Measurements from ENCODE around the gene TMEM39B.

Gene TMEM39B

DNA sequence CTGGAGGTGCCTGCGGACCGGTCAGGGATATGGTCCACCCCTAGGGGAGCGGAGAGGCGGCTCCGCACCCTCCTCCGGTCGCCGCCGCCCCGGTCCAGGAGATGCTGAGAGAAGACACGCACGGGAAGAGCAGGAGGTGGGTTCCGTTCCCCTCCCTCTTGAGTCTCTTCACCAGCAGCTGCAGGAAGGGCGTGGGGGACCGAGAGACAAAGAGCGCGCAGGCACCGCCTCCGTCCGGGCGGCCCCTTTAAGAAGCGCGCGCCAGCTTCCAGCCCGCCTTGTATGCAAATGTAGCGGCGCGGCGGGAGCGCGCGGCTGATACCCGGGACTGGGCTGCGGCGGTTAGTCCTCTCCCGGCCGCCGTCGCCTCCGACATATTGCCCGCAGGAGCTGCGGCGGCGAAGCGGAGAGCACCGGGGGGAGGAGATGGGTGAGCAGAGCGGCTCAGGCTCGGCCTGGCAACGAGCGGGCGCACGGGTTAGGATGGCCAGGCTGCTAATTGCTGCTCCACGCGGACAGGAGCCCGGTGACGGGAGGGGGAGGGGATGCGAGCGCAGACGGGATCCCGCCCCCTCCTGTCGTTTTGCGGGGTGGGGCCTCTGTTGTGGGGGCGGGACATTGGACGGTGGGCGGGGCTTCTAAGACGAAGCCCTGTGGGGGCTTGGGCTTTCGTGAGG lies at the start of gene TMEM39B:
Gene TMEM39B, plus strand, starts transcription at position 318 of the 677 bp plus-strand sequence. Its CDS starts 109 bp downstream, at position 427.
- no peaks in the 10 kb centered on the region for H3K27me3 ChIP-seq (ENCODE audit: control insufficient read depth, insufficient read depth, low read length)
- H3K9me3 ChIP-seq (ENCODE audit: control insufficient read depth, insufficient read depth, low read length) = no peaks in the 10 kb centered on the region
- H3K9ac ChIP-seq (ENCODE audit: low read depth, low read length) = peak within 1 kb of the TSS; percentile 95
- peak within 1 kb of the TSS; percentile 99 for H3K4me3 ChIP-seq (ENCODE audit: low read depth, low read length)
- H3K4me1 ChIP-seq (ENCODE audit: control insufficient read depth, insufficient read depth, low read length) = peaks cover 22% of the 10 kb centered on the region
- H3K27ac ChIP-seq (ENCODE audit: low read depth, low read length) = peak within 1 kb of the TSS; percentile 99
- peaks cover 27% of the 10 kb centered on the region for H3K36me3 ChIP-seq (ENCODE audit: control insufficient read depth, insufficient read depth, low read length)

DNA sequence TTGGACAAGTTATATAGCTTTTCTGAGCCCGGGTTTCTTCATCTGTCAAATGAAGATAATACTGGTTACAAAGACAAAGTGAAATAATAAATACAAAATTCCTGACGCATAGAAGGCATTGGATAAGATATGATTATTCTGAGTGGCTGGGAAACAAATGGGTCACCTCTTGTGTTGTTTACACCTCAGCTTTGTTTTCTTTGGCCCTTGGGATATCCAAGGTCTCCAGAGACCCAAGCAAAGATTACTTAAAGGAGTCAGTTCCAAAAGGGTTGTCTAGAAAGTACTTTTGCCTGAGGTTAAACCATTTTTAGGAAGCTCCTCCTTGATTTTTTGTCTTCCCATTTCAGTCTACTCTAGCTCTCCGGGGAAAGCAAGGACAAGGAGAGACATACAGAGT lies 49.4 kb upstream of the TMEM39B start:
- Histone ChIP-seq H3K9ac (ENCODE audit: low read depth, low read length) (no peak overlapping the region), H3K9me3 (ENCODE audit: control insufficient read depth, insufficient read depth, low read length) (no peaks in the 10 kb centered on the region), H3K27ac (ENCODE audit: low read depth, low read length) (peak overlapping the region; percentile 3), H3K27me3 (ENCODE audit: control insufficient read depth, insufficient read depth, low read length) (no peaks in the 10 kb centered on the region), H3K36me3 (ENCODE audit: control insufficient read depth, insufficient read depth, low read length) (peaks cover 33% of the 10 kb centered on the region), H3K4me3 (ENCODE audit: low read depth, low read length) (no peak overlapping the region), H3K4me1 (ENCODE audit: control insufficient read depth, insufficient read depth, low read length) (no peaks in the 10 kb centered on the region)

DNA sequence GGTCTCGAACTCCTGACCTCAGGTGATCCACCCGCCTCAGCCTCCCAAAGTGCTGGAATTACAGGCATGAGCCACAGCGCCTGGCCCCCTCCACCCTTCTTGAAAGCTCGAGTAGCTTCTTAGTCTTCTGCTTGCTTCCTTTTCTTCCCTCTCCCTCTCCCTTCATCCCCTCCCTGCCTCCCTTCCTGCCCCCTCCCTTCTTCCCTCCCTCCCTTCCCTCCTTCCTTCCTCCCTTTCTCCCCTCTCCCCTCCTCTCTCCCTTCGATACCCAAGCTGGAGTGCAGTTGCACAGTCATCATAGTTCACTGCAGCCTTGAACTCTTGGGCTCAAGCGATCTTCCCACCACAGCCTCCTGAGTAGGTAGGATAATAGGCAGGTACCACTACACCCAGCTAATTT lies 47.2 kb upstream of the TMEM39B start:
- H3K4me1 ChIP-seq (ENCODE audit: control insufficient read depth, insufficient read depth, low read length) = no peaks in the 10 kb centered on the region
- H3K27ac ChIP-seq (ENCODE audit: low read depth, low read length) = no peak overlapping the region
- no peak overlapping the region for H3K4me3 ChIP-seq (ENCODE audit: low read depth, low read length)
- H3K27me3 ChIP-seq (ENCODE audit: control insufficient read depth, insufficient read depth, low read length) = no peaks in the 10 kb centered on the region
- H3K9ac ChIP-seq (ENCODE audit: low read depth, low read length) = no peak overlapping the region
- no peaks in the 10 kb centered on the region for H3K9me3 ChIP-seq (ENCODE audit: control insufficient read depth, insufficient read depth, low read length)
- peaks cover 44% of the 10 kb centered on the region for H3K36me3 ChIP-seq (ENCODE audit: control insufficient read depth, insufficient read depth, low read length)

DNA sequence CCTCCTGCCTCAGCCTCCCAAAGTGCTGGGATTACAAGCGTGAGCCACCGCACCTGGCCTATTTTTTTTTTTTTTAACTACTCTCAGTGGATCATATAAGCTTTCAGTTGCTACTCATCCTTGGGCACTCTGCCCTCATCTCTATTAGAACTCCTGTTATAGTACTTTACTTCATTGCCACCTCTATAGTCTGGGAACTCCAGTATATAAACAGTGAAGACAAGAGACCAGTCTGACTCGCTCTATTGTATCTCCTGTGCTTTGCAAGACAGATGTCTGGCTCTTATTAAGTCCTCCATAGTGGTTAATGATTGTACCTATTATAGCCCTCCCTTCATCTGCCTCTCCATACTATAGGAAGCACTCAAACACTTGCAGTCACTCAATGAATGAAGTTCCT lies 44.0 kb upstream of the TMEM39B start:
- Histone ChIP-seq H3K4me1 (ENCODE audit: control insufficient read depth, insufficient read depth, low read length) (no peaks in the 10 kb centered on the region), H3K36me3 (ENCODE audit: control insufficient read depth, insufficient read depth, low read length) (peaks cover 52% of the 10 kb centered on the region), H3K4me3 (ENCODE audit: low read depth, low read length) (no peak overlapping the region), H3K27ac (ENCODE audit: low read depth, low read length) (no peak overlapping the region), H3K27me3 (ENCODE audit: control insufficient read depth, insufficient read depth, low read length) (no peaks in the 10 kb centered on the region), H3K9ac (ENCODE audit: low read depth, low read length) (no peak overlapping the region), H3K9me3 (ENCODE audit: control insufficient read depth, insufficient read depth, low read length) (no peaks in the 10 kb centered on the region)

DNA sequence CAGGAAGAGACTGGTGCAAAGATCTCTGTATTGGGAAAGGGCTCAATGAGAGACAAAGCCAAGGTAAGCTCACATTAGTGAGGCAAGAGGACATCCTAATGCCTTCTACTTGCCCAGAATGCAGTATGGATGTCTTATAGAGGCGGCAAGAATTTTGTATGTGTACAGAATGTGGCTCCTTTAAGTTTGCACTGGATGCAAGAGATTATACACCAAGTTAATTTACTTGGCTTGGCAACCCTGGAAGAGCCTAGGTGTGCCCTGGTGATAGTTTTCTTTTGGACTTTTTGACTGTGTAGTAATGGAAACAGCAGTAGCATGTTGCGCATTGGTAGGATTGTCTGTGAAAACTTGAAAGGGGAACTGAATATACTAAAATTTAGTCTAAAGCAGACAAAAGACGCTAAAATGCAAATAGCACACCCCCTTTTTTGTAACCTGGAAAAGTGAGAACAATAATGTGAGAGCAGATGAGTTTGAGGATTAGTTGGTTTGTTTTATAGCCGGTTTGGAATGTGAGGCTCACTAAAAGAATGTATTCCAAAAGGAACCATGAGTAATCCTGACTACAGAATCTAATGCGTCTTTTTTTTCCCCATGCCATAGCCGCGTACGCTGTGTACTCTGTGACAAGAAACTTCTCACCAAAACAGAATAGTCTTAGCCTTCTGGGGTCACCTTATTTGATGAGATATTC lies 41.0 kb upstream of the TMEM39B start:
- Histone ChIP-seq H3K4me3 (ENCODE audit: low read depth, low read length) (no peak overlapping the region), H3K27ac (ENCODE audit: low read depth, low read length) (no peak overlapping the region), H3K36me3 (ENCODE audit: control insufficient read depth, insufficient read depth, low read length) (peaks cover 75% of the 10 kb centered on the region), H3K4me1 (ENCODE audit: control insufficient read depth, insufficient read depth, low read length) (no peaks in the 10 kb centered on the region), H3K9me3 (ENCODE audit: control insufficient read depth, insufficient read depth, low read length) (no peaks in the 10 kb centered on the region), H3K9ac (ENCODE audit: low read depth, low read length) (no peak overlapping the region), H3K27me3 (ENCODE audit: control insufficient read depth, insufficient read depth, low read length) (no peaks in the 10 kb centered on the region)

DNA sequence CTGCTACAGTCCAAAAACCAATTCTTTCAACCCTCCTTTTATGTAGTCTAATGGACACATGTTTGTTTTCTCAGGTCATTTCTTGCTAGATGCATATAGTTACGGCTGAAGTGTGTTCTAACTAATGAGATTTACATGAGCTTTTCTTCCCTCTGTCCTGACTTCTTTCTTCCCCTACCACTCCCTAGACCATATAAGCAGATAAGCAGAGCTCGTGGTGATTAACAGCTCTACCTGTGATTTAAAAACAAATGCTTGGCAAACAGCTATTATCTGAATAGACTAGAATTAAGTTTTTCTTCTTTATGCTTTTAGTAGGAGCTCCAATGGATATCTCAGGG lies 40.5 kb upstream of the TMEM39B start:
- Histone ChIP-seq H3K27me3 (ENCODE audit: control insufficient read depth, insufficient read depth, low read length) (no peaks in the 10 kb centered on the region), H3K9ac (ENCODE audit: low read depth, low read length) (no peak overlapping the region), H3K27ac (ENCODE audit: low read depth, low read length) (no peak overlapping the region), H3K4me1 (ENCODE audit: control insufficient read depth, insufficient read depth, low read length) (no peaks in the 10 kb centered on the region), H3K36me3 (ENCODE audit: control insufficient read depth, insufficient read depth, low read length) (peaks cover 80% of the 10 kb centered on the region), H3K9me3 (ENCODE audit: control insufficient read depth, insufficient read depth, low read length) (no peaks in the 10 kb centered on the region), H3K4me3 (ENCODE audit: low read depth, low read length) (no peak overlapping the region)

DNA sequence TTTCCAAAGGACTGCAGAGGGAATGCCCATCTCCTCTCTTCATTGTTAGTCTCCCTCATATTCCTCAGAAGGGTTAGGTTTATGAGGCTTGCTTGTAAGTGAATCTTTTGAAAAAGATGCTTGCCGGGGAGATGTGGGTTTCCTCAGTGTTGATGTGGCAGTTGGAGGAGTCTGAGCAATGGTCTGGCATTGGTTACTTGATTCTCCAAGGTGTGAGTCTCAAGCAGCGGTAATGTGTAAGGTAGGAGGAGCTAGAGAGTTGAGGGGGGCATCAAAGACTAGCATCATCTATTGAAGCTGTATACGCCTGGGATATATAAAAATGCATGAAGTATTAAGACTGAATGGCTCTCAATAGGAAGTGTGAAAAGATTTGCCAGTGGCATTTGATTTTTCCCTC lies 37.6 kb upstream of the TMEM39B start:
- H3K9ac ChIP-seq (ENCODE audit: low read depth, low read length) = no peak overlapping the region
- H3K4me1 ChIP-seq (ENCODE audit: control insufficient read depth, insufficient read depth, low read length) = no peaks in the 10 kb centered on the region
- no peaks in the 10 kb centered on the region for H3K27me3 ChIP-seq (ENCODE audit: control insufficient read depth, insufficient read depth, low read length)
- H3K4me3 ChIP-seq (ENCODE audit: low read depth, low read length) = no peak overlapping the region
- no peak overlapping the region for H3K27ac ChIP-seq (ENCODE audit: low read depth, low read length)
- H3K36me3 ChIP-seq (ENCODE audit: control insufficient read depth, insufficient read depth, low read length) = peaks cover 94% of the 10 kb centered on the region
- no peaks in the 10 kb centered on the region for H3K9me3 ChIP-seq (ENCODE audit: control insufficient read depth, insufficient read depth, low read length)

DNA sequence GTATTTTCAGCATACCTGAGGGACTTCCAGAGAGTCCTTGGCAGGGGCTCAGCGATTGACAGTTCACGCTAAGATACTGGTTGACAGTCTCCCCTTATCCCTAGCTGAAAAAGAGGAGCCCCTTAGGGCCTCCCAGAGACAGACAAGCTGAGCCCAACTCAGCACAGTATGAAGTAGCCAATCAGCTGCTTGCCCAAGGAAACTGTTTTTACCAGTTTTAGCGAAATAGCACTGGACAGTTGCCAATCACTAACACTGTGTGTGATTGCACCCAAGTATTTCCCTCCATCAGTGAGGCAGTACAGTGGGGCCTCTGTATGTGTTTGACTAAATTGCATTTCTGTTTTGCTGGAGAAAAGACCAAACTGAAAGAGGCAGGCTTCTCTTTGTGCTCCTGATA lies 32.0 kb upstream of the TMEM39B start:
- Histone ChIP-seq H3K9ac (ENCODE audit: low read depth, low read length) (no peak overlapping the region), H3K4me3 (ENCODE audit: low read depth, low read length) (no peak overlapping the region), H3K27me3 (ENCODE audit: control insufficient read depth, insufficient read depth, low read length) (no peaks in the 10 kb centered on the region), H3K4me1 (ENCODE audit: control insufficient read depth, insufficient read depth, low read length) (no peaks in the 10 kb centered on the region), H3K36me3 (ENCODE audit: control insufficient read depth, insufficient read depth, low read length) (peaks cover 54% of the 10 kb centered on the region), H3K9me3 (ENCODE audit: control insufficient read depth, insufficient read depth, low read length) (no peaks in the 10 kb centered on the region), H3K27ac (ENCODE audit: low read depth, low read length) (no peak overlapping the region)

DNA sequence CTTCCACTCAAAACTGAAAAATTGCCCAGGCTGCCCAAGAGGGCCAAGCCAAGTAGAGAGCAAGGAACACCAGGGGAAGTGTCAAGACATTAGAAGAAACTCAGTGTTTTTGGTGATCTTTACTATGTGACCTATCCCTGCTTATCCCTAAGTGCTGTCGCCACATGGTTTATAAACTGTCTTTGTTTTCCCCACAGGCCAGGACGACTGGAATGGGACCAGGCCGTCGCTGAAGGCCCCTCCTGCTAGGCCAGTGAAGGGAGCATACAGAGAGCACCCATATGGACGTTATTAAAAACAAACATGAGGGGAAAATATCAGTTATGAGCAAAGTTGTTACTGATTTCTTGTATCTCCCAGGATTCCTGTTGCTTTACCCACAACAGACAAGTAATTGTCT lies 30.4 kb upstream of the TMEM39B start:
- Histone ChIP-seq H3K36me3 (ENCODE audit: control insufficient read depth, insufficient read depth, low read length) (peaks cover 41% of the 10 kb centered on the region), H3K27me3 (ENCODE audit: control insufficient read depth, insufficient read depth, low read length) (no peaks in the 10 kb centered on the region), H3K4me3 (ENCODE audit: low read depth, low read length) (no peak overlapping the region), H3K9me3 (ENCODE audit: control insufficient read depth, insufficient read depth, low read length) (no peaks in the 10 kb centered on the region), H3K27ac (ENCODE audit: low read depth, low read length) (no peak overlapping the region), H3K4me1 (ENCODE audit: control insufficient read depth, insufficient read depth, low read length) (no peaks in the 10 kb centered on the region), H3K9ac (ENCODE audit: low read depth, low read length) (no peak overlapping the region)

DNA sequence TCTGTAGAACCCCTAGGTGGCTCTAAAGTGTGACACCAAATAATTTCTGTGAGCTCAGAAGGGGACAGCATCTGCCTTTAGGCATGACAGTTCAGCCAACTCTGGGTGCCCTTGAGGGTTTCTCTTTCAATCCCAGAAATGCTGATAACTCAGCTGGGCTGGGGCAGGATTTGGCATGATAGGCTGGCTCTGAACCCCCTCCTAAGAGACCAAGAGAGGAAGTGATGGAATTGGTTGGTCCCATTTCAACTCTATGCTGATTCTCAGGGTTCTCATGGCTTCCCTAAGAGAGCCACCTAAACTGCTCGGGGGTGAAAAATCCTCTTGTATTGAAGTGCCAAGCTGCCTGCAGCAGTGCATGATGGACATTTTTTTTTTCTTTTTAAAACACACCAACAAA lies 28.5 kb upstream of the TMEM39B start:
- H3K4me1 ChIP-seq (ENCODE audit: control insufficient read depth, insufficient read depth, low read length) = no peaks in the 10 kb centered on the region
- H3K9ac ChIP-seq (ENCODE audit: low read depth, low read length) = no peak overlapping the region
- no peaks in the 10 kb centered on the region for H3K9me3 ChIP-seq (ENCODE audit: control insufficient read depth, insufficient read depth, low read length)
- H3K4me3 ChIP-seq (ENCODE audit: low read depth, low read length) = no peak overlapping the region
- no peak overlapping the region for H3K27ac ChIP-seq (ENCODE audit: low read depth, low read length)
- peaks cover 22% of the 10 kb centered on the region for H3K36me3 ChIP-seq (ENCODE audit: control insufficient read depth, insufficient read depth, low read length)
- no peaks in the 10 kb centered on the region for H3K27me3 ChIP-seq (ENCODE audit: control insufficient read depth, insufficient read depth, low read length)

DNA sequence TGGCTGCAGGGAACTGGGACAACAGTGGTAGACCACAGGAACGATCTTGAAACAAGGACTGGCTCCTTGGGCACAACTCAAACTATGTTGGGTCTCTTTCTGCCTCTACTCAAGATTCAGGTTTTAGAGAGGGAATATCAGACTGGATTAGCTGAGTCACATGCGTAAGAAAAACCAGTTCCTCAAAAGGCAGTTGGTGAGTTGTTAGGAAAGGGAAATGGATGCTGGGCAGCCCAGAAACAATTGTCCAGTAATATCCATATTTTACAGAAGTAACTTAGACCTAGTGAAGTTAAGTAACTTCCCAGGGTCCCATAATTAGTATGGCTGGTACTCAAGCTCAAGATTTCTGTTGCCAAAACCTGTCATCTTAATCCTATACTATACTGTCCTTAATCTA lies 27.0 kb upstream of the TMEM39B start:
- H3K4me1 ChIP-seq (ENCODE audit: control insufficient read depth, insufficient read depth, low read length) = no peaks in the 10 kb centered on the region
- no peaks in the 10 kb centered on the region for H3K9me3 ChIP-seq (ENCODE audit: control insufficient read depth, insufficient read depth, low read length)
- no peak overlapping the region for H3K4me3 ChIP-seq (ENCODE audit: low read depth, low read length)
- peaks cover 16% of the 10 kb centered on the region for H3K36me3 ChIP-seq (ENCODE audit: control insufficient read depth, insufficient read depth, low read length)
- no peak overlapping the region for H3K9ac ChIP-seq (ENCODE audit: low read depth, low read length)
- H3K27me3 ChIP-seq (ENCODE audit: control insufficient read depth, insufficient read depth, low read length) = no peaks in the 10 kb centered on the region
- no peak overlapping the region for H3K27ac ChIP-seq (ENCODE audit: low read depth, low read length)
